ENCODE measurements around the gene CDH23. TPM values are rescaled to one million over a fixed set of nuclear protein-coding genes. Genes with fewer than 3 reads are reported as not detected.
A peak's percentile ranks its signal among the peaks of the same experiment; 100 is the strongest.

Gene CDH23
- total RNA-seq, 2 donors from 2014 or later = 1.4 to 1.6 TPM

DNA sequence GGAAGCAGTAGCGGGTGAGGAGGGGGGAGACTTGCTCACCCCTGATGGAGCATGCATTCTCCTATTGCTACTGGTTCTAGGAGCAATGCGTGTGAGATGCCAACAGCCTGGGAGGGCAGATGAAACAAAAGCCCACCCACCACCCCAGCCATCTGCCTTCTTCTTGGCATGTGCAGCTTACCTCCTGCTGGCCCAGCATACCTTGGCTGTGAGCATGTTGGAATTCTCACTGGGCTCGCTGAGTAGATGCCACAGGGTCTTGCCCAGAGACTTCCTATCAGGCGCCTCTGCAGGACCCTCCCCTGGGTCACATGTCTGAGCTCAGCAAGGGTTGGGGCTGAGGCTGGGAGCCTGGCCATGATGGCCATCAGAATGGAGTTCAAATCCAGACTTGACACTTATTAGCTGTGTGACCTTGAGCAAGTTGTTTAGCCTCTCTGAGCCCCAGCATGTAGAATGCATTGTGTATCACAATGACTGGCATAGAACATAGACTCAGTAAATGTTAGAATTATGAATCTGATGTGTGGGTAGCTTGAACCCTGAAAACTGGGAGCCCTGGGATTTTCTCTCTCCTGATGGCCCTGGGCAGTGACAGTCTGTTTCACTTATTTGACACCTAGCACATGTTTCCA, 38.2 kb downstream of the CDH23 start:
- intact Hi-C loops (cut with DNase I) = no loop called here
- DNase-seq = no peak
- no peak for TF ChIP-seq CTCF (IDR thresholded peaks at IDR 0.05)
- H3K27me3 ChIP-seq = no peaks in the 10 kb centered on the region
- H3K27ac ChIP-seq = no peak overlapping the region
- H3K36me3 ChIP-seq = no peaks in the 10 kb centered on the region
- no peak overlapping the region for H3K9ac ChIP-seq (ENCODE audit: low read depth in 2 of 2, low read length in 2 of 2)
- no peak overlapping the region for H3K4me3 ChIP-seq
- H3K9me3 ChIP-seq = no peaks in the 10 kb centered on the region
- no peaks in the 10 kb centered on the region for H3K4me1 ChIP-seq

GRCh38 chr10:71435571-71436267, 39.0 kb downstream of the CDH23 start:
- no peaks in the 10 kb centered on the region for H3K9me3 ChIP-seq
- H3K27ac ChIP-seq = no peak overlapping the region
- no peak for TF ChIP-seq CTCF (IDR thresholded peaks at IDR 0.05)
- no peaks in the 10 kb centered on the region for H3K27me3 ChIP-seq
- intact Hi-C loops (cut with DNase I) = no loop called here
- H3K4me3 ChIP-seq = no peak overlapping the region
- peak; percentile 44 for DNase-seq
- no peak overlapping the region for H3K9ac ChIP-seq (ENCODE audit: low read depth in 2 of 2, low read length in 2 of 2)
- no peaks in the 10 kb centered on the region for H3K4me1 ChIP-seq
- H3K36me3 ChIP-seq = no peaks in the 10 kb centered on the region

DNA sequence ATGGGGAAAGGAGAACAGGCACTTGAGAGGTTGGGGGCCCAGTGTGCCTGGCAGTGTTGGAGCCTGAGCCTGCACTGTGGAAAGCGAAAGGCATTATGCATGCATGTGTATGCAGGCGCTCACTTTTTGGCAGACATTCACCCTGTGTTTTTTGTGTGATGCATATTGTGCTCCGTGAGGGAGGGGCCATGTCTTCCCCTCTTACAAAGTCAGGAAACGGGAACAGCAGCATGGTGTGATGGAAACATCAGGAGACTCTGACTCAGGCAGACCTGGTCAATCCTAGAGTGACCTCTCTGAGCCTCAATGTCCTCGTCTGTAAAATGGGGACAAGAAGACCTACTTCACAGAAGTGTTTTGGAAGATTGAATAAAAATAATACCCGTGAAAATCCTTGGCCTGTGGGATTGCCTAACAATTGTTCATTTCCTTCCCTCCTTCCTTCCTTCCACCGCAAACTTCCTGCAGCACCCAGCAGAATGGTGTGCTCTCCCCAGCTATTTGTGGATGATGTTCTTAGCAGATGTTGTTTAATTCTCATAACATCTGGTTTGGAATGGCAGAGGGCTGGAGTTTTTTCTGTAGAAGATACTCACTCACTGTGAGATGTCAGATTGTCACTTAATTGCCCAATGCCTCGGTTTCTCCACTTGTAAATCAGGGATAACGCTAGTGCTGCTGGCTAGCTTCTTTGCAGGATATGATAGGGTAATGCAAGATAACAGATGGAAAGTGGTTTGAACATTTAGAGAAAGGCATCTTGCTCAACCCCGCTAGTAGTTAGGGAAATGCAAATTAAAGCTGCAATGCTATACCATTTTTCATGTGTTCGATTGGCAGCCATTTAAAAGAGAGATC, 39.8 kb downstream of the CDH23 start:
- Histone ChIP-seq H3K4me3 (no peak overlapping the region), H3K9ac (ENCODE audit: low read depth in 2 of 2, low read length in 2 of 2) (no peak overlapping the region), H3K27me3 (no peaks in the 10 kb centered on the region), H3K36me3 (no peaks in the 10 kb centered on the region), H3K27ac (no peak overlapping the region), H3K9me3 (no peaks in the 10 kb centered on the region), H3K4me1 (no peaks in the 10 kb centered on the region)
- no peak for TF ChIP-seq CTCF (IDR thresholded peaks at IDR 0.05)
- intact Hi-C loops (cut with DNase I) = no loop called here
- DNase-seq = no peak

DNA sequence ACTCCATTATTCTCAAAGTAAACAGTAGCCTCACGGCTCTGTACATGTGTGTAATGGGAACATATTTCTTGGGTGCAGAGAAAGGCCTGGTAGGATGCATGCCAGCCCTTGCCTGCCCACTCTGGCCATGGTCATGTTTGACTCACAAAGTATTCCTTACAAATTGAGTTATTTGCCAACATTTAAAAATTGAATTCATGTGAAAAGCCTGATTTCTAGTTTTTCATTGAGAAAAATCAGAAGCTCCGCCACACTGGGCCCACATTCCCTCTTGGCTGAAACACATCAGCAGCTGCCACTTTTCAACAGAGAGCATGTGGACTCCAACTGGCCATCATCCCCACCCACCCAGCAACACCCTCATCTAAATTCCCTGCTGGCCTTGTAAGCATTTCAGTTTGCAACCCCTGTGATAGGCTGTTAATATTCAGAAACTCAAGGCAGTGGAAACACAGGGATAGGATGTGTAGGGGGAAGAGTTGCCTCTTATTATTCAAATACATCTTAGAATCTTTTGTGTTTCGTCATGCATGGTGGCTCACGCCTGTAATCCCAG, 40.9 kb downstream of the CDH23 start:
- TF ChIP-seq CTCF (IDR thresholded peaks at IDR 0.05) = no peak
- Histone ChIP-seq H3K9ac (ENCODE audit: low read depth in 2 of 2, low read length in 2 of 2) (no peak overlapping the region), H3K4me3 (no peak overlapping the region), H3K27me3 (no peaks in the 10 kb centered on the region), H3K36me3 (no peaks in the 10 kb centered on the region), H3K4me1 (no peaks in the 10 kb centered on the region), H3K9me3 (no peaks in the 10 kb centered on the region), H3K27ac (no peak overlapping the region)
- intact Hi-C loops (cut with DNase I) = no loop called here
- no peak for DNase-seq

GRCh38 chr10:71438761-71439160, 42.0 kb downstream of the CDH23 start:
- Histone ChIP-seq H3K27ac (no peak overlapping the region), H3K27me3 (no peaks in the 10 kb centered on the region), H3K36me3 (no peaks in the 10 kb centered on the region), H3K4me1 (no peaks in the 10 kb centered on the region), H3K9ac (ENCODE audit: low read depth in 2 of 2, low read length in 2 of 2) (no peak overlapping the region), H3K9me3 (no peaks in the 10 kb centered on the region), H3K4me3 (no peak overlapping the region)
- DNase-seq = no peak
- TF ChIP-seq CTCF (IDR thresholded peaks at IDR 0.05) = no peak
- intact Hi-C loops (cut with DNase I) = no loop called here

Measured in colonic mucosa (tissue), 4 donors.